Dendritic cell treated with granulocyte-macrophage colony-stimulating factor and Interleukin-4, amounts not matched to agents 40 ng/mL and 50 ng/mL, for 4 days (primary cell): ENCODE results near the gene N4BP2.

Experiments
- H3K27ac Mint-ChIP-seq: one replicate; pipeline ENCODE4 v1.8.0; 2022; ENCODE audit warnings: mild to moderate bottlenecking, mixed read lengths
- H3K27me3 Mint-ChIP-seq: one replicate; pipeline ENCODE4 v1.8.0; 2022; ENCODE audit warnings: mild to moderate bottlenecking, mixed read lengths
- H3K36me3 Mint-ChIP-seq: one replicate; pipeline ENCODE4 v1.8.0; 2022; ENCODE audit warnings: low read depth, mixed read lengths
- H3K4me1 Mint-ChIP-seq: one replicate; pipeline ENCODE4 v1.8.0; 2022; ENCODE audit warnings: low read depth, mixed read lengths
- H3K4me3 Mint-ChIP-seq: one replicate; pipeline ENCODE4 v1.8.0; 2022; ENCODE audit warnings: mild to moderate bottlenecking, moderate library complexity, mixed read lengths
- H3K9me3 Mint-ChIP-seq: one replicate; pipeline ENCODE4 v1.8.0; 2022; ENCODE audit warnings: mixed read lengths
- intact Hi-C: fragments of 100-400 bp; cut with micrococcal nuclease; formaldehyde crosslinking; loops from one replicate; pipeline ENCODE4 v1.15.0; 2022

Gene N4BP2

GRCh38 chr4:40194602-40195161 lies 138.0 kb downstream of the N4BP2 start:
- H3K4me3 Mint-ChIP-seq = no peak overlapping the region
- no peak overlapping the region for H3K27ac Mint-ChIP-seq
- H3K27me3 Mint-ChIP-seq = peaks cover 16% of the 10 kb centered on the region
- peaks cover 47% of the 10 kb centered on the region for H3K4me1 Mint-ChIP-seq
- H3K36me3 Mint-ChIP-seq = no peaks in the 10 kb centered on the region
- H3K9me3 Mint-ChIP-seq = no peaks in the 10 kb centered on the region
- intact Hi-C loops = no loop called here

- Mint-ChIP-seq H3K27me3 (peaks cover 19% of the 10 kb centered on the region), H3K27ac (no peak overlapping the region), H3K4me1 (peaks cover 55% of the 10 kb centered on the region), H3K36me3 (no peaks in the 10 kb centered on the region), H3K9me3 (no peaks in the 10 kb centered on the region), H3K4me3 (no peak overlapping the region)
- intact Hi-C loops = no loop called here
Observed at GRCh38 chr4:40195182-40196177, 138.8 kb downstream of the N4BP2 start.

DNA sequence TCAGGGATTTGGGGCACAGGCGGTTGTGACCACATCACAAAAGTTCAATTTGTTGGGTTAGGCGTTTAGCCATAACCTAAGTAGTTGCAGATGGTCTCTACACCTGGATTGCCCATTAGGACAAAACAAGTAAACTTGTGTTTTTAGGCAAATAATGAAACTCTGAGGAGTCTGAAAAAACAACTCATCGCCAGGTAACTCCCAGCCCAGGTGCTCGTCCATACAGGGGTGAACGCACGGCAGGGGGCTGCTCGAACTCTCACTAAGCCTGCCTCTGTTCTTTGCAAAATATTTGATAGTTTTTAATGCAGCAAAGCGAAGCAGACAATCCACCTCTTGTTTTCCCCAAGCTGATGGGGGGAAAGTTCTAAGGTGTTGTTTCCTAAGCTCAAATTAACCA lies 139.6 kb downstream of the N4BP2 start:
- Mint-ChIP-seq H3K4me3 (no peak overlapping the region), H3K27me3 (peaks cover 19% of the 10 kb centered on the region), H3K4me1 (peaks cover 62% of the 10 kb centered on the region), H3K36me3 (no peaks in the 10 kb centered on the region), H3K27ac (peak overlapping the region; percentile 20), H3K9me3 (no peaks in the 10 kb centered on the region)
- intact Hi-C loops = no loop called here

GRCh38 chr4:40196724-40197281 lies 140.2 kb downstream of the N4BP2 start, which contains the start of gene RHOH:
TSS of gene RHOH (plus strand) at chr4:40197031. CDS start at chr4:40243387, 46,356 bp downstream.
- peaks cover 63% of the 10 kb centered on the region for H3K4me1 Mint-ChIP-seq
- H3K27ac Mint-ChIP-seq = peak within 1 kb of the TSS; percentile 20
- H3K9me3 Mint-ChIP-seq = no peaks in the 10 kb centered on the region
- no peaks in the 10 kb centered on the region for H3K36me3 Mint-ChIP-seq
- peaks cover 19% of the 10 kb centered on the region for H3K27me3 Mint-ChIP-seq
- H3K4me3 Mint-ChIP-seq = peak within 1 kb of the TSS; percentile 4
- intact Hi-C loops = no loop called here

DNA sequence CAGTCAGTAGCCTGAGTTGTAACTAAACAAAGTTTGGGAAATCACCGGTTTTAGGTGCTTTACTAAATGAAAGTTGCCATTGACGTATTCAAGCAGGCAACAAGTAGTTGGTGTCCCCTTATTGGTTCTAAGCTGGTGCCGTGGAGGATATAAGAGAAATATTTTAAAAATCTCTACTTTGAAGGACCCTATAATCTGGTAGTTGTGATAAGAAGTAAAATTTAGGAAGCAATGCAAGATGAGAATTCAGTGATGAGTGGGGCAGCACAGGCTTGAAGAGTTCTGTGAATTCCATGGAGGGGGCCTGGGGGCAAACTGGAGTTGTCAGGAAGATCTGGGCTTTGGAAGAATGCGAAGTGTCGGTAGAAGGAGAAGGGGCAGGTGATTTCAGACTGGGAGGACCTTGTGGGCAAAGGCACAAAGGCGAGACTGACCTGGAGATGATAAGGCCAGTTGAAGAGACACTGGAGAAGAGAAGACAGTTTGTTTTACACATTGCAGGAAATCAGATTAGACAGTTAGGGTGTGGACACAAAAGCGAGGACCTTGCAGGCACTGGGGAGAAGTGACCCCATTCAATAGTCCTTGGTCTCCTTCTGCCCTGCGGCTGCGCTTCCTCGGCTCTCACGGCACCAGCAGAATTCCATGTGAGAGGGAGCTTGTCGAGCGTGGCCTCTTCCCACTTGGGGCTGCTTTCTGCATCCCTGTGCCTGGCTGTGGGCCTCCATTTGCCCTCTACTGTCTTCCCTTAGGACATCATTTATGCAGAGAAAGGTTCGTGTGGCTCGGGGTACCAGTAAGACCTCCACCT lies 141.4 kb downstream of the N4BP2 start:
- Mint-ChIP-seq H3K9me3 (no peaks in the 10 kb centered on the region), H3K4me1 (peaks cover 64% of the 10 kb centered on the region), H3K27ac (peak overlapping the region; percentile 16), H3K36me3 (no peaks in the 10 kb centered on the region), H3K27me3 (peaks cover 14% of the 10 kb centered on the region), H3K4me3 (no peak overlapping the region)
- intact Hi-C loops = no loop called here

DNA sequence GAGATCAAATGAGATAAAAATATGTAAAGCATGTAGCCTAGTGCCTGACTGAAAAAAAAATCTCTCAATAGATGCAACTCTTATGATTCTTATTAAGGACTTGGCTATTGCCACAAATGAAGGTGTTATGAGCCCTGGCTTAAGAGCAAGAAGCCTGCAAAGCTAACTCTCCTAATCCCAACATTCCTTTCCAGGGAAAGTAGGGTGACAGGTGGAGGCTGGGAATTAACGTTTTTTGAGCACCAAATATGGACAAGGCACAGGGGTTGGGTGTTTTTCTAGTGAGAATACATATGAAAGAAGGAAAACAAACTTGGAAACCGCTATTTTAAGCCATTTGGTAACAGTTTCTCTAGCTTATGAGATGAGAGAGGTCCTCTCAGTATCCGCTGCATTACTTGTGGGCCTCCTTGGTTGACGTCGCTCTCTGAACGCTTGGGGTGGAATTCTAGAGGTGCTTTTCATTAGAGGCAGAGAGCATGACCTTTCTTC lies 142.6 kb downstream of the N4BP2 start:
- intact Hi-C loops = no loop called here
- Mint-ChIP-seq H3K27me3 (peaks cover 11% of the 10 kb centered on the region), H3K4me3 (no peak overlapping the region), H3K36me3 (no peaks in the 10 kb centered on the region), H3K27ac (no peak overlapping the region), H3K9me3 (no peaks in the 10 kb centered on the region), H3K4me1 (peaks cover 66% of the 10 kb centered on the region)

DNA sequence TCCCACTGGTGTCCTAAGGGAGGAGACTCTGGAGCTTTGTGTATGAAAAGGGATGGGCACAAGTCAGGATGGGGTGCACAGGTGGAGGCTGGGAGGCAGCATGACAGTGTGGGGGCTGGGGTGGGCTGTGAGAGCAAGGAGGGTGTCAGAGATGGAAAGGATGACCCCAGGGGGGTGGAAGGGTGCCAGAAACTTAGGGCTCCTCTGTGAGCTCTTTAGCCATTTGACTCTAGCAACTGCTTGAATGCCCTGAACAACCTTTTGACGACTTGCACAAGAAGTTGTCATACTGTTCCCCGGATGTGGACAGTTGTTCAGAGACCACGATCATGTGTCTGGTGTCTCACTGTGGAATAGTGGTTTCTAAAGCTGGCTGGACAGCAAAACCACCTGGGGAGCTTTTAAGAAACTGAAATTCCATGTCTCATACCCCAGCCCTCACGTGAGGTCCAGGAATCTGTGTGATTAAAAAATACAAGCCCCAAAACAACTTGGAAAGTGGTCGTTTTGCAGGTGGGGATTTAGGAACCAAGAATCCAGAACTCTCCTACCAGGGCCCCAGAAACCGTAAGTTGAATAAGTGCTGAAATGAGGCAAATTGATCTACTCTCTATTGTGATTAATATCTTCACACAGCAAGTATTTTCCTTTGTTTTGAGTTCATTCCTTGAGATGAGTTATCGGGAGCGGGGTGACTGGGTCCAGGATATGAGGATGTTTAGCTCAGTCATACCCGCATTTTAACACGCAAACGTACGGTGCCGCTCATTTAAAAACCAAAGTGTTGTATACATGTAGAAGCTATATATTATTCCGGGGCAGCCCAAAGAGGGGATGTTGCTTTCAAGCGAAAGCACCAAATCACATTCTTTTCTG lies 143.6 kb downstream of the N4BP2 start:
- Mint-ChIP-seq H3K4me3 (peak overlapping the region; percentile 42), H3K9me3 (no peaks in the 10 kb centered on the region), H3K4me1 (peaks cover 69% of the 10 kb centered on the region), H3K36me3 (no peaks in the 10 kb centered on the region), H3K27me3 (peaks cover 11% of the 10 kb centered on the region), H3K27ac (peak overlapping the region; percentile 52)
- intact Hi-C loops = no loop called here

DNA sequence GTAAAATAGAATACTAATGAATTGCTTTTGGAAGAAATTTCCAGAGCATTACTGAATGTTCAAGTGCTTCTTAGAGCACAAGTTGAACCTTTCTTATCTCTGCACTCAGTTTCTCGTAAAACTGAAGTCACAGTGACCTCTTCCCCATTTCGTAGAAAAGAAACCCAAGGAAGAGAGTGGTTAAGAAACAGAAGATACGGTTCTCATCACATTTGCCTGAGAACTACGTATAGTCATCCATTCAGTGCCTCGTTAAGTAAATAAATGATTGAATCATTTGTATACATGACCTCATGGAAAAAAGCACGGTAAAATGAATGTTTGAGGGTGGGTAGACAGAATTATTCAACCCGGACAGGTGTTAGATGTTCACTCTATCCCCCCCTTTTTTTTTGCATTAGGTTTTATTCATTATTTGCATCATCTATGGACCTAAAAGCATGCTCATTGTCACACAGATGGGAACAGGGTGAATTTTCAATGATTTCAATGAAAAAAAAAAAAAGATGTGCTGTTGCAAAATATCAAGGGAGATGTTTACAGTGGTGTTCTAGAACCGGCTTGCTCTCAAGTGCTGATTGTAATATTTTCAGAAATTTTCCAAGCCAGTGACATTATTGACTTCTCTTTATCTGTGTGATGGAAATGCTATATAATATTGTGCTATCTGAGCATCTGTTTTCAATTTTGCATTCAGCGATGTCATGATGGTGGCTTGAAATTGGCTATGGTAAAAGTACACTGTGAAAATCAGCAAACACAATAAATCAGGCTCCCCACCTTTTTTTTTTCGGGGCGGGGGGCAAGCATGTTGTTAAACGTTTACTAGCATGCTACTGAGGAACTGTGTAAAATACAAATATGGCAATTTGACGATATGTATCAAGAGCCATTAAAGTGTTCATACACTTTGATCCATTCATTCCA lies 144.5 kb downstream of the N4BP2 start:
- Mint-ChIP-seq H3K9me3 (no peaks in the 10 kb centered on the region), H3K36me3 (no peaks in the 10 kb centered on the region), H3K27ac (peak overlapping the region; percentile 52), H3K4me3 (peak overlapping the region; percentile 13), H3K27me3 (peaks cover 11% of the 10 kb centered on the region), H3K4me1 (peaks cover 75% of the 10 kb centered on the region)
- intact Hi-C loops = no loop called here

DNA sequence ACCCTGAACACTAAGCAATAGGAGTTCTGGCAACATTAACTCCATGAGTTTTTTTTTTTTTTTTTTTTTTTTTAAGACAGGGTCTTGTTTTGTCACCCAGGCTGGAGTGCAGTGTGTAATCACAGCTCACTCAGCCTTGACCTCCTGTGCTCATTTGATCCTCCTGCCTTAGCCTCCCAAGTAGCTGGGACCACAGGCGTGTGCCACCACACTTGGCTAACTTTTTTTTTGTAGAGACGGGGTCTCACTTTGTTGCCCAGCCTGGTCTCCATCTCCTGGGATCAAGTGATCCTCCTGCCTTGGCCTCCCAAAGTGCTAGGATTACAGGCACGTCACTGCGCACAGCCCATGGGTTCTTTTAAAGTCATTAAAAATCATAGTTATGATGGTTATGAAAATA lies 145.2 kb downstream of the N4BP2 start:
- H3K4me3 Mint-ChIP-seq = no peak overlapping the region

DNA sequence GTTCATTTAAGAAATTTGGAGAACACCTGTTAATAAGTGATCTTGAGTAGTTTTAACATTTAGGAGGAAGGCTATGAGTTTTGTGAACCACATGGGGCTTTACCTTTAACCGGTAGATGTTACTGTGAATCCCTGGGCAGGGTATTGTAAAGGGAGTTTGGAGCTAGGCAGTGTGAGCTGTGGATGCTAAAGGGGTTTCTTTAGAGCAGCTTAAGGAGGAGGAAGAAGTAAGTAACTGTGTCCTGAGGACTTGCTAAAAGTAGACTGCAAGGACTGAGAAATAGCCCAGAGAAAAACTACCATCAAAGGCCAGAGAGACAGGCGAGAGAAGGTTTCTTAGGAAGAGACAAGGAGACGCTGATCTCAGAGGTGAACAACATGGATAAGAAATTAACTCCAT lies 145.8 kb downstream of the N4BP2 start:
- Mint-ChIP-seq H3K9me3 (no peaks in the 10 kb centered on the region), H3K27ac (no peak overlapping the region), H3K4me1 (peaks cover 70% of the 10 kb centered on the region), H3K36me3 (no peaks in the 10 kb centered on the region), H3K4me3 (no peak overlapping the region), H3K27me3 (peaks cover 11% of the 10 kb centered on the region)
- intact Hi-C loops = no loop called here

More for the DNA sequence above, 145.2 kb downstream of the N4BP2 start:
- H3K27ac Mint-ChIP-seq = no peak overlapping the region
- H3K36me3 Mint-ChIP-seq = no peaks in the 10 kb centered on the region
- peaks cover 11% of the 10 kb centered on the region for H3K27me3 Mint-ChIP-seq
- intact Hi-C loops = no loop called here
- H3K9me3 Mint-ChIP-seq = no peaks in the 10 kb centered on the region
- H3K4me1 Mint-ChIP-seq = peaks cover 72% of the 10 kb centered on the region

DNA sequence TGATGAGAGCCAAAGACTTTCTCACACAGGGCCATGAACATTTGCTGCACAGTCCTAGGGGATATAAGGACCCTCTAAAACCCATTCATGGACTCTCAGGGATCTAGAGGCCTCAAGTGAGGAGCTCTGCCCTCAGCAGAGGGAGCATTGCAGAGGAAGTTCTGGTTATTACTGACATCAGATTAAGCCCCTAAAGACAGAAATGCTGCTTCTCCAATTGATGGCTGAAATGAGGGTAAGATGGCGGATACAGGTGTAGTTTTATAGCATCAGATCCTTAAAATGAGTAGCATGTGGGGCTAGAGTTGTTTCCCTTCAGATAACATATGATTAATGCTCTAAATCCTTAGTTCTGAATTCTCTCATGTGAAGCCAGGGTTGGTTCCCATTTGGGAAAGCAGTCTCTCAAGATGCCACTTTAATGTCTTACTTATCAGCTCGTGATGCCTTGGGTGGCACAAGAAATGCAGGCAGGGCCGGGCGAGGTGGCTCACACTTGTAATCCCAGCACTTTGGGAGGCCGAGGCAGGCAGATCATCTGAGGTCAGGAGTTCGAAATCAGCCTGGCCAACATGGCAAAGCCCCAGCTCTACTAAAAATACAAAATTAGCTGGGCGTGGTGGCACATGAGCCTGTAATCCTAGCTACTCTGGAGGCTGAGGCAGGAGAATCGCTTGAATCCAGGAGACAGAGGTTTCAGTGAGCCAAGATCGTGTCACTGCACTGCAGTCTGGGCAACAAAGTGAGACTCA lies 148.0 kb downstream of the N4BP2 start:
- Mint-ChIP-seq H3K9me3 (no peaks in the 10 kb centered on the region), H3K4me1 (peaks cover 50% of the 10 kb centered on the region), H3K4me3 (no peak overlapping the region), H3K27ac (peak overlapping the region; percentile 82), H3K36me3 (no peaks in the 10 kb centered on the region), H3K27me3 (peaks cover 2% of the 10 kb centered on the region)
- intact Hi-C loops = no loop called here
